Measurements from ENCODE around the gene TNNC2. TPM values are rescaled to one million over a fixed set of nuclear protein-coding genes. Genes with fewer than 3 reads are reported as not detected.

Gene TNNC2
- total and polyA plus RNA-seq, 2 of the 13 experiments (the other 11 are each of a cell fraction or from before 2014, with no cell fraction given): 1.8 to 4.7 TPM

- no TSS peak for BruUV-seq (replicated peaks)
- Histone ChIP-seq H3K27ac (ENCODE audit: extremely low read length, insufficient read depth, low read length) (no peak overlapping the region), H3K9ac (ENCODE audit: insufficient read depth, low read depth, low read length) (no peak overlapping the region), H3K9me3 (ENCODE audit: low read length) (no peaks in the 10 kb centered on the region), H4K20me1 (ENCODE audit: insufficient read depth, low read length) (no peaks in the 10 kb centered on the region), H3K4me2 (ENCODE audit: low read depth, low read length) (no peak overlapping the region), H3K4me1 (ENCODE audit: insufficient read depth, low read length) (peaks cover 13% of the 10 kb centered on the region), H3K27me3 (ENCODE audit: control insufficient read depth in 1 of 2, insufficient read depth in 2 of 2, low read length in 2 of 2) (peaks cover 2 to 9% of the 10 kb centered on the region in 2 experiments; a peak in 2 of 5 replicates), H2AFZ (ENCODE audit: low read length) (no peak overlapping the region), H3K36me3 (replicated peaks in 1 of 2; ENCODE audit: control insufficient read depth in 1 of 2, insufficient read depth in 2 of 2, low read length in 2 of 2) (no peaks in the 10 kb centered on the region), H3K79me2 (ENCODE audit: insufficient read depth, low read length) (no peaks in the 10 kb centered on the region), H3K4me3 (replicated peaks in 1 of 3; ENCODE audit: insufficient read depth in 1 of 3, low read depth in 2 of 3, low read length in 3 of 3) (no peak overlapping the region)
- WGBS (ENCODE audit: low lambda C conversion rate): 47% methylated on average over 4 of the region's 4 CpGs
- DNase-seq (ENCODE audit: low spot score): no peak
- TF ChIP-seq ZNF770 (CRISPR knock-in tag; IDR thresholded peaks at IDR 0.05) (peak; percentile 29; the same call in 1 of the 2 replicates), SP1 (IDR thresholded peaks at IDR 0.05) (no peak), SP1 (CRISPR knock-in tag; IDR thresholded peaks at IDR 0.05) (no peak), ATF7 (IDR thresholded peaks at IDR 0.05) (peak; percentile 55; the same call in 1 of the 2 replicates), ATF7 (CRISPR knock-in tag; IDR thresholded peaks at IDR 0.05) (no peak), EHMT2 (IDR thresholded peaks at IDR 0.05; ENCODE audit: borderline replicate concordance, low read depth, low read length) (no peak), ZNF207 (IDR thresholded peaks at IDR 0.05; ENCODE audit: borderline replicate concordance) (no peak), ZBTB39 (CRISPR knock-in tag; IDR thresholded peaks at IDR 0.05) (no peak), FOSL2 (CRISPR knock-in tag; IDR thresholded peaks at IDR 0.05) (no peak), CREB1 (IDR thresholded peaks at IDR 0.05) (peak; percentile 96), CREB1 (CRISPR knock-in tag; IDR thresholded peaks at IDR 0.05) (no peak)
- ChIA-PET CTCF (ENCODE audit: low intra/inter-chr PET ratio, low total read pairs) (no interaction called here), POLR2A (no interaction called here)
- intact Hi-C loops (cut with micrococcal nuclease; ENCODE audit: unreplicated experiment): no loop called here
- FAIRE-seq: no peak
- ATAC-seq: no peak
- in situ Hi-C loops (cut with HindIII; ENCODE audit: extremely low pct_ligation_motif_present, low pct_unique_long_range_greater_than_20kb): loop anchor here (25.0 kb wide), 1 partner anchor 582 kb away; no protein-coding TSS in a partner anchor
Measured at GRCh38 chr20:45780159-45780558, 47.0 kb downstream of the TNNC2 start.
